Fibroblast of skin of abdomen (primary cell): ENCODE data around the gene KRT84.

Experiments used
- DNase-seq: peaks from one replicate; pipeline ENCODE4 v3.0.0-alpha.2; 2013

The KRT84 gene

GRCh38 chr12:52338241-52338960, 47.1 kb downstream of the KRT84 start:
- DNase-seq = no peak

DNA sequence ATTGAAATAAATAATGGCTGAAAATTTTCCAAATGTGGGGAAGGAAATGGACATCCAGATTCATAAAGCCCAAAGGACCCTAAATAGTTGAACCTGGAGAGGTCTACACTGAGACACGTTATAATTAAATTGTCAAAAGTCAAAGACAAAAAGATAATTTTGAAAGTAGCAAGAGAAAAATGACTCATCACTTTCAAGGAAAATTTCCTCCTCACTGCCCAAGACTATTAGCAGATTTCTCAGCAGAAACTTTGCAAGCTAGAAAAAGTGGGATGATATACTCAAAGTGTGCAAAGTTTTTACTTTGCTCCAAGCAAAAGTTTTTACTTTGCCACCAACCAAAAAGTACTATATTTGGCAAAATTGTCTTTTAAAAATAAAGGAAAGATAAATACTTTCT, 48.4 kb downstream of the KRT84 start:
- DNase-seq = no peak

DNA sequence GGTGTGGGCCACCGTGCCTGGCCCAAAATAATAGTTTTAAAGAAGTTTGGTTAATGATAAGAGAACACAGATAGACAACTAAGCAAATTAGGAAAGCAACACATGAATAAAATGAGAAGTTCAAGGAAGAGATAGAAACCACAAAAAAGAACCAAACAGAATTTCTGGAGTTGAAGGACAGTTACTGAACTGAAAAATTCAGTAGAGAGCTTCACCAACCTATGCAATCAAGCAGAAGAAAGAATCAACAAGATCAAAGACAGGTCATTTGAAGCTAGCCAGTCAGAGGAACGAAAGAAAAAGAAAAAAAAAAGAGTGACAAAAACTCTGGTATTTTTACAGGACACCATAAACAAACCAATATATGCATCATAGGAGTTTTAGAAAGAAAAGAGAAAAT, 48.8 kb downstream of the KRT84 start:
- DNase-seq = no peak

GRCh38 chr12:52335598-52336262, 49.7 kb downstream of the KRT84 start:
- no peak for DNase-seq

GRCh38 chr12:52334185-52334584, 51.3 kb downstream of the KRT84 start:
- no peak for DNase-seq

DNA sequence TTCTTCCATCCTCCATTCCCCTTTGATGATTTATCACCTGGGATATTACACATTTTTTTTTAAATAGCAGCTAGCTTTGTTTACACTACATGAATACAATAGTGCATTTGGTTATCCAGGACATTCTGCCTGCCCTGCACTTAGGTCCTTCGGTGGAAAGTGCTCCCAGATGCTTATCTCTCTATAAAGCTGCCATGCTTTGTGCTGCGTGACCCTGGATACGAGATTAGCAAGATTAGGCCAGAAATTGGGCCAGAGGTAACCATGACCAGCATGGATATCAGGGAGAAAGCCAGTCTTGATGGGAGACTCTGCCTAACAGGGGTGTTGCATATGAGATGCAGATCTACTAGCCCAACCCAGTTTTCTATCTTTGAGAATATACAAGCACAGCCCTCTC, 52.1 kb downstream of the KRT84 start:
- DNase-seq = no peak

- DNase-seq = no peak
Observed at GRCh38 chr12:52332381-52332780, 53.1 kb downstream of the KRT84 start.

DNA sequence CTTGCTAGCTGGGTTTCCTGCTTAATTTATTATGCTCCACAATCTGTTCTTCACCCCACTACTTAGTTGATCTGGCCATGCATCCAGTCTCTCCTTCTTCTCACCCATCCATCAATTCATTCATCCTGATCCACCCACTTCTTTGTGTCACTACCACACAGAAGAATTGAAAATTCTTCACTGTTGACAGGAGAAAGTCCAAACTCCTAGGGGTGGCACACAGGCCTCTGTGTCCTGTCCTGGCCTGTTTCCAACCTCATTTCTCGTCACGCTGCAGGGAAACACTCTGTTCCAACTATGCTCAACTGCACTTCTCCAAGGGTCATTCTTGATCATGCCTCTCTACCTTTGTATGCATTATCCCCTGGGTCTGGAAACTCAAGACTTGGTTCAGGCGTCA, 53.6 kb downstream of the KRT84 start:
- no peak for DNase-seq

- DNase-seq = no peak
Observed at GRCh38 chr12:52331039-52331438, 54.4 kb downstream of the KRT84 start.

- no peak for DNase-seq
Observed at GRCh38 chr12:52327830-52328500, 57.5 kb downstream of the KRT84 start.
